Left forelimb (tissue), 1 donor: ENCODE measurements around the gene ZNF766.
"Not testable (repeated sequence)": the region's sequence is repeated elsewhere in the genome, so short reads cannot be mapped to it uniquely, and the experiment has no call there.

Experiments used
- DNase-seq: peaks from one replicate; pipeline ENCODE4 v3.0.0-alpha.2; 2018; ENCODE audit warnings: low spot score

ZNF766 gene

DNA sequence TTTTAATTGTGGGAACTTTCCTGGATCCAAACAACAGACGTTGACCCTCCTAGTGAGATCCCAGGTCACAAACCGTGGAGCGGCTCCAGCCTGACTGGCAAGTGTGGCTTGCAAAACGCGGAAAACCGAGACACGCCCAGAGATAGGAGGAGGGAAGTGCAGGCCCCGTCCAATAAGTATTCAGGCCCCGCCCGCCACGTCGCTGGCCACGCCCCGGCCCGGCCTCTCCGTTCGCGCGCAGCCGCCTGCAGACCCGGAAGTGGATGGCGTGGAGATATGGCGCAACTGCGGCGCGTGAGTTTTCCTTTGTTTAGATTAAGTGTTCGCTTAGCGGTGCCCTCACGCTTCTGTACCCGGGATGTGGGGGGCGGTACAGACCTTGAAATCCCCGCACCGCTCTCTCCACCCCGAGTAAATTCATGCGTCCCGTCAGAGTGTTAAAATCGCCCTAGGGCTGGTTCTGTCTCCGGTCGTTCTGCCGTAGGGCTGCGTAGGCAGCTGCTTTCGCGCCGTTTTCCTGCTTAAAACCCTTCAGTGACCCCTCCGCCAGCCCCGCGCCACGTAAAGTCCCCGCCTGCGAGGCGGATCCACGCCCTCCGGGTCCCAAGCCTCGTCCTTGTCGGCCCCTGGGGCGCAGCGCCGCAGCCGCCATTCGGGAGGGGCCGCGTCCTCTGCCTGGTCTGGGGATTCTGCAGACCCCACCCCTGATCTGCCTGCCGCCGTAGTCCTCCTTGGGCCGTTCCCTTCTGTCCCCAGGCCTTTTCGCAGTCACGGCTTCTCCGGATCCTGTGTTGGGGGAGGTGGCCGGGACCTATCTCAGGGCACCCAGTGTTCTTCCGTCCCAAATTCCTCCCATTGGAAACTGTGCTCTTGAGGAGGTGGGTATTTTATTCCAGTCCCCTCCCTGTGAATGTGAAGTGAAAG, at the start of gene ZNF766:
TSS of gene ZNF766 (plus strand) at position 250 of the 924 bp plus-strand sequence. CDS start at position 277, 27 bp downstream.
- DNase-seq, result peak; percentile 98

DNA sequence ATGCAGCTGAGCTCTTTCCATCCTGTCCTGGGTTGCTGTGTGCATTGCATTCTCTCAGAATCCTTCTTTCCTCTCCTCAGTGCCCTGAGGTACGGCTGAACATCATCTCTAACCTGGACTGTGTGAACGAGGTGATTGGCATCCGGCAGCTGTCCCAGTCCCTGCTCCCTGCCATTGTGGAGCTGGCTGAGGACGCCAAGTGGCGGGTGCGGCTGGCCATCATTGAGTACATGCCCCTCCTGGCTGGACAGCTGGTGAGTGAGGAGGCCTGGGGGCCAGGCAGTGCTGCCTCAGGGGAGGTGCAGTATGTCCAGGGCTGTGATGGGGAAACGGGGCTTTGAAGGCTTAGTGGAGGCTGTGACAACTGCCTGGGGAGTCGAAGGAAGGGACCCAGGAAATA, 49.8 kb upstream of the ZNF766 start:
- DNase-seq, result peak; percentile 68

DNA sequence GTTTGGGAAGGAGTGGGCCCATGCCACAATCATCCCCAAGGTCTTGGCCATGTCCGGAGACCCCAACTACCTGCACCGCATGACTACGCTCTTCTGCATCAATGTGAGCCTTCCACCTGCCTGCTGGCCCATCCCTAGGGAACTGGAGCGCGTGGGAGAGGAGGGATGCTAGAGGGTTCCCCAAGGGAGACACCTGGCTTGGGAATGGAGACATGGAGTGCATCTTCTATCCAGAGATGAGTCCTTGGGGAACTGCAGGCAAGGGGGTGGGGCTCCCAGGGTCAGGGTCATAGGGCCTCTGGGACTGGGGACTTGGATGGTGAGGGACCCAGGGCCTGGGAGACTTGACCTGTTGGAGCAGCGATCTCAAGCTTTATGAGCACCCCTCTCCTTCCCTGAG, 48.4 kb upstream of the ZNF766 start:
- no peak for DNase-seq

DNA sequence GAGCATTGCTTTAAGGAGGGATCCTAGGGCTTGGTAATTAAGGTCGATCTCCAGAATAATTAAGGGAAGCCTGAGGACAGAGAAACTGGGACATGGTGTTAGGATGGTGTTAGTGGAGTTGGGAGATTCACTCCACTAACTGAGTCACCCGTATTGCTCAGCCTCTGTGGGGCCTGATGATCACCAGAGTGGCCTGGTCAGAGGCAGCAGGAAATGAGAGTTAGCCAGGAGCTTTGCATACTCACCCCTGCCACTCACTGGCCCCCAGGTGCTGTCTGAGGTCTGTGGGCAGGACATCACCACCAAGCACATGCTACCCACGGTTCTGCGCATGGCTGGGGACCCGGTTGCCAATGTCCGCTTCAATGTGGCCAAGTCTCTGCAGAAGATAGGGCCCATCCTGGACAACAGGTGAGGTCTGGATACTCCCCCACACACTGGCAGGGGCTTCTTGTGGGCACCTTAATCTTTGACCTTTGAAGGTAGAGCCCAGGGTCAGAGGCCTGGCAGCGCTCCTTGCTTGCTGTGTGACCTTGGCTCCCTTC, 47.5 kb upstream of the ZNF766 start:
- DNase-seq, result no peak

DNA sequence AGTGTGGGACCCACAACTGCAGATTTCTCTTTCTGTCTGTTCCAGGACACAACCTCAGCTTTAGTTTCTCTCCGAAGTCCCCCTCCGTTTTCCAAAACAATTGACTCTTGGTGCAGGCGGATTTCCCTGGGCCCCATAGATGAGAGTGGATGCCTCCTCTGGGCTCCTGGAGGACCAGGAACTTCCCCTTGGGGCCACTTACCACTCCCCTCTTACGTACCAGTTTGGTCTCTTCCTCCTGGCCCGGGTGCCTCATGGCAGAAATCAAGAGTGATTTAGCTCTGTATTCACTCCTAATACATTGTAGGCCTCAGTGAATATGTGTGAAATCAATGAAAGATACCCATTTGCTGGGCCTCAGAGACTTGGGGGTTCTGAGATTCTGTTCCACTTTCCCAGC, 45.2 kb upstream of the ZNF766 start:
- DNase-seq, result no peak

DNA sequence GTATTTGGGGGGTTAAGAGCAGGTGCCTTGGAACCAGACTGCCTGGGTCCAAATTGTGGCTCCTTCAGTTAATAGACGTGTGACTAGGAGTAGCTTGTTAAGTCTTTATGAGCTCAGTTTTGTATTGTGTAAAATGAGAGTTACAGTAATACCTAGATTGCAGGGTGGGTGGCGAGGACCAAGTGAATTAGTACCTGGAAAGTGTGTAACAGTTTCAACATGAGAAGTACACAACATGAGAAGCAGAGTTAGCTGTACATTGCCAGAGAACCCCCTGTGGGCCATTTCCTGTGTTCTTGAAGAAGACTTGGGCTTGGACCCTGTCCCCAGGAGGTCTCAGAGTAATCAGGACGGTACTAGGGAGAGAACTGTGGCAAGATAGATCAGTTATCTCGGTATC, 42.7 kb upstream of the ZNF766 start:
- DNase-seq, result no peak

DNA sequence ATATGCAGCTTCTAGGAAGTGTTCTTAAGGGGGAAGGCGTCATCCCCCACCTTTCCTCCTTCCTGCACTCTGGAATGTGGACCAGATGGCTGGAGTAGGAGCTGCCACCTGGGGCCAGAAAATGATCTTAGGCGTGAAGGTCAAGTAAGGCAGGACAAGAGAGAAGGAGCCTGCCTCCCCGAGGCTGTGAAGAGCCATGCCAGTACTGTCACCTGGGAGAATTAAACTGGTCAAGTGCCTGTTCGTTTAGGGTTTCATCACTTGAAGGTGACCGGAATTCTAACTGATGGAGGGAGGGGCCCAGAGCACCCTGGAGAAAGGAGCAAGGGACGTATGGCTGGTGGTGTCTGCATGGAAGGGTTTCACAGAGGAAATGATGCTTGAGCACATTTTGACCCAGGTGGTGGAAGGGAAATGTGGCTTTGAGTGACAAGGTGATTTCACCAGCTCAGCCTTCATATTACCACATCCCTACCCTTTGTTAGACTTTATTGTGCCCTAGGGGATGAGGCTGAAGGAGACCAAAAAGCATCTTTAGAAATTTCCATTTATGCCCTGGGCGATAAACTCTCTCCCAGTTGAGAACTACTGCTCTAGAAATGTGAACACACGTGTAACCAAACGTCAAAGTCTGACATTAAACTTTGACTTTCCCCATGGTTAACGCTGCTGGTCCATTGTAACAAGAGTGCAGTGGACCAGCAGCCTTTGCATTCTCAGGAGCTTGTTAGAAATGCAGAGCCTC, 42.0 kb upstream of the ZNF766 start:
- DNase-seq, result no peak

DNA sequence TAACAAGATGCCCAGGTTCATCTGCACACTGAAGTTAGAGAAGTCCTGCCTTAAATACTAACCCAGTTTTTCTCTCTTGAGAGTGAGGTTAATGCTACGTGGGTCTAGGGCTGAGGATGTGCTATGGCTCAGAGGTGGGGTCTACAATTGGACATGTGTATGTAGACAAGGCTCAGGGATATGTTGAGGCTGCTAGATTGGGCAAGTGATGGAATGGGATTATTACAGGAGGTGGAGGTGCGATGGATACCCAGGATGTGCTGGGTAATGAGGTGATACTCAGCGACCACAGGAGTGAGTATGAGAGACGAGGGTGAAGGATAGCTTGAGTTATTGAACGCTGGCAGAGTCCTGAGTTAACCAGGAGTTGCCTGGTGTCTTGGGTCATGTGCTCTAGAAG, 41.4 kb upstream of the ZNF766 start:
- no peak for DNase-seq

DNA sequence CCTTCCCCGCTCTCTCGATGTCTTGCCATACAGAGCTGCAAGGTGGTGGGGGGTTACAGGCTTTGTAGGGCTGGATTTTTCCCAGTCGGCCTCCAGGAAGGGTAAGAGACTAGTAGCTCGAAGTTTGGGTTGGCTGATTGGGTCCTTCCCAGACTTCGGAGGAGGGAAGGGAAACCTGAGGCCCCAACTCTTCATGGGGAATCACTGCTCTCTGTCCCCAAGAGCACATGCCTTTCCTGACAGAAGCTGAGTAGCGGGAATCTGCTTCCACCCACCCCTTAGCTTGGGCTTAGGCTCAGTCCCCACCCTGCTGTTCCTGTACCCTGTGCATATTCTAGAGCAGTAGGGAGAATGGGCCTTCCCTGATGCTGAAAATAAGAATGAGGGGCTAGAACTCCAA, 39.9 kb upstream of the ZNF766 start:
- no peak for DNase-seq

DNA sequence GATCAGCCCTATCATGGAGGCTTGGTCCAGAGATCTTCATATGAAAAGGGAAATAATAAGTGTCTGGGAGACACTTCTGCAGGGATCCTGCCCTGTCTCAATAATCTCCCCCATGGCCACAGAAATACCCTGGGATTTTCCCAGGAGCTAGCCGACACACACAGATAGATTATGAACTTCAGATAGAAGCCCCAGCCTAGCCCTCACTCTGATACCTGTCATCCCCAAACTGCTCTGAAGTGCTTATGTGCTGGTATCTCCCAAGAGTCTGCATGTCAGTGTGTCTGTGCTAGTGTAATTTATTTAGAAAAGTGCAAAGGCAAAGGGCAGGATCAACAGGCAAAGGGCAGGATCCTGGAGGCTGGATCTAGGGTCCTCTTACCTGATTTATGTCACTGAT, 38.7 kb upstream of the ZNF766 start:
- no peak for DNase-seq

DNA sequence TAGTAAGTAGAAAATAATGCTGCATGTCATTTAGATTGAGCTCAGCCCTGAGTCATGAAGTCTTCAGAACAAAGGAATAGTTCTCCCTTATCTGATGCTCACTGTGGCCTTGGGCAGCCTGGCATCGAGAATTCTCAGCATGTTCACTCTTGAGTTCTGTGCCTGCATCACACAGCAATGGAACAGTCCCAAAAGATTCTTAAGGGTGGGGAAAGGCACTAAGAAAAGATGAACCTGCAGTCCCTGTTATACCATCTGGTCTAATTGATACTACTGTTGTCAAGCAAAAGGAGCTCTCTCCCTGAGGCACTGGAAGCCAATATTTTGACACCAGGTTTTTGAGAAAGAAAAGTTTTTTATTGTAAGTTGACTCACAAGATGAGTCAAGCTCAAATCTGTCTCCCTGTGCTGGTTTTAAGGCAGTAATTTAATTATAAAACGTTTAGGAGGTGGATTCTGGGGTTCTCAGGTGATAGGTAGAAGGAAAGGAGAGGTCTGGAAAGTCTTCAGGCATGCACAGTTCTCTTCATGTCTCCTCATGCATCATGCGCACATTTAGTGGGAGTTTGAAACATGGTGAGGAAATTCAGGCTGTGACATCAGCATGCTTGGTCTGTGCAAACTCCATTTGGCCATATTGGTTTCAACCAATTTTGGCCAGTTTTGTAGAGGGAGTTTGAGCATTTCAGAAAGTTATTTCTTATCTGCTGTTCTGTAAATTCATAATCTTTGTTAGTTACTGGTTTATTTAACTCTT, 38.1 kb upstream of the ZNF766 start:
- no peak for DNase-seq

DNA sequence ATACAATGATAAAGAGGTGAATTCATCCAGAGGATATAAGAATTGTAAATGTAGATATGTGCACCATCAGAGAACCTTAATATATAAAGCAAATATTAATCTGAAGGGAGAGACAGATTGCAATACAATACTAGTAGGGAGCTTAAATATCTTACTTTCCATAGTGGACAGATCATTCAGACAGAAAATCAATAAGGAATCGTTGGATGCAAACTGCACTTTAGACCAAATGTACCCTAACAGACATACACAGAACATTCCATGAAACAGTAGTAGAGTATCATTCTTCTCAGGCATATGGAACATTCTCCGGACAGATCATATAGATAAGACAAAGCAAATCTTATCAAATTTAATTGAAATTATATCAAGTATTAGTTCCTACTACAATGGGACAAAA, 35.0 kb upstream of the ZNF766 start:
- no peak for DNase-seq

DNA sequence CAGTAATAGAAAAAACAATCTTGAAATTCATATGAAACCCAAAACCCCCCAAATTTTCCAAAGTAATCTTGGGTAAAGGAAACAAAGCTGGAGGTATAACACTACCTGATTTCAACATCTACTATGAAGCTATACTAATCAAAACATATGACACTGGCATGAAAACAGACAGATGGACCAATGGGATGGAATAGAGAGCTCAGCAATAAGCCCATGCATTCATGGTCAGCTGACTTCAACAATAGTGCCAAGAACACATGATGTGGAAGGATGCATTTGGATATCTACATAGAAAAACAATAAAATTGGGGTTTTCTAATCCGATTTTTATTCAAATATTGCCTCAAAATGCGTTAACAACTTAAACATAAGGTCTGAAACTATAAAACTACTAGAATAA, 32.2 kb upstream of the ZNF766 start:
- no peak for DNase-seq

DNA sequence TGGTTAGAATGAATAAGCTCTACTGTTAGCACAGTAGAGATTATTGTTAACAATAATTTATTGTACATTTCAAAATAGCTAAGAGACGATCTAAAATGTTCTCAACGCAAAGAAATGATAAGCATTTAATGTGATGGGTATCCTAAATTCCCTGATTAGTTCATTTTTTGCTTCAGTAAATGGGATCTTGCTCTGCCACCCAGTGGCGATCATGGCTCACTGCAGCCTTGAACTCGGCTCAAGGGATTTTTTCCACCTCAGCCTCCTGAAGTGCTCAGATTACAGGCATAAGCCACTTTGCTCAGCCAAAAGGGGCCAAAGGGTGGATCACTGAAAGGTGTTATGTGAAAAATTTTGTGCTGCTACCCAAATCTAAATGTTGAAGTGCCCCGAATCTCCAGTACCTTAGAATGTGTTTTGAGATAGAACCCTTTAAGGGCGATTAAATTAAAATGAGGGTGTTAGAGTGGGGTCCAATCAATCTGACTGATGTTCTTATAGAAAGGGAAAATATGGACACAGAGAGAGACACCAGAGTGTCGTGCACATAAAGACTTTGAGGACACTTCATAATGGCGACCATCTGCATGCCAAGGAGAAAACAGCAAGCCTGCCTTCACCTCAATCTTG, 31.5 kb upstream of the ZNF766 start:
- DNase-seq, result no peak

DNA sequence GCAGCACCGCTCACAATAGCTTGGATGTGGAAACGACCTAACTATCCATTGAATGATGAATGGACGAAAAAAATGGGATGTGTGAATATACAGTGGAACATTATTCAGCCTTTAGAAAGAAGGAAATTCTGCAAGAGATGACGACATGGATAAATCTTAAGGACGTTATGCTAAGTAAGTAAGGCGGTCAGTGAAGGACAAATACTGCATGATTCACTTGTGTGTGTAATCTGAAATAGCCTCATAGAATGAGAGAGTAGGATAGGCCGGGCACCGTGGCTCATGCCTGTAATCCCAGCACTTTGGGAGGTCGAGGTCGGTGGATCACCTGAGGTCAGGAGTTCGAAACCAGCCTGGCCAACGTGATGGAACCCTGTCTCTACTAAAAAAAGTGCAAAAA, 25.4 kb upstream of the ZNF766 start:
- DNase-seq, result no peak

DNA sequence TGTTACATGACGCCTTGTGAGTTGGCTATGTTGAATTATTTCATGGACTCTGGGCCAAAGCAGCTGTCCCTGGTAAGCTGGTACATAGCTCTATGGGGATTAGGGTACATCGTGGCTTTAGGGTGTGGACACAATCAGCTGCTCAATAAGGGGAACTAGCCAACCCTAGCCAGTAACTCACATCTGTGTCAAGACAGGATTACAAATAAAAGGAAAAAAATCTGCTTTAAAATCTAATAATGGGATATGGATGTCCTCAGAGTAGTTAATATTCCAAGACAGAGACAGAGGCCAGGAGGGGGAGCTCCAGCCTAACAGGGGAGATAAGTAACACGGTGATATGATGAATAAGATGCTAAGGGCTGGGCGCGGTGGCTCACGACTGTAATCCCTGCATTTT, 21.1 kb upstream of the ZNF766 start:
- no peak for DNase-seq

DNA sequence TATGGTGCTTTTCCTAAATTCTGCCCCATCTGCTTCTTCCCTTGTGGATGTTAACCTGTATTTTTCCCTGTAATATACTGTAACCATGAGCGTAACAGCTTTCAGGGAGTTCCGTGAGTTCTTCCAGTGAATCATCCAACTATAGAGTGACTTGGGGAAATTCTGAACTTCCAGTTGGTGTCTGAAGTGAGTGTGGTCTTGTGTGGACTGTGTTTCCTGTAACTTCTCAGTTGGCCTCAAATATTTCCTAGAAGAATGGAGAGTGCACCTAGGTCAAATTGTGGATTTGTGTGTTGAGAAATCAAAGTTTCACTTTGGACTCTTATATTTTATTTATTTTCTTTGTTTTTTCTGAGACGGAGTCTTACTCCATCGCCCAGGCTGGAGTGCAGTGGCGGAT, 11.0 kb upstream of the ZNF766 start:
- DNase-seq, result no peak

DNA sequence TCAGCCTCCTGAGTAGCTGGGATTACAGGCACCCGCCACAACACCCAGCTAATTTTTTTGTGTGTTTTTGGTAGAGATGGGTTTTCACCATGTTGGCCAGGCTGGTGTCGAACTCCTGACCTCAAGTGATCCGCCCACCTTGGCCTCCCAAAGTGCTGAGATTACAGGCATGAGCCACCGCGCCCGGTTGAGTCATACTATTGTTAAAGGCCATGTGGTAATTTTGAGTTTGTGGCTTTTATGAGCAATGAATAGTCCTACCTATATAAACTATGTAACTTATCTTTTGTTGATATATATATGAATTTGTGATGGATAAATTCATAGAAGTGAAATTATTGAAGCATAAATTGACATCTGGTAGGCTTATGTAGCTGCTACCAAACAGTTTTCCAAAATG, 3.8 kb upstream of the ZNF766 start:
- not testable (repeated sequence) for DNase-seq

DNA sequence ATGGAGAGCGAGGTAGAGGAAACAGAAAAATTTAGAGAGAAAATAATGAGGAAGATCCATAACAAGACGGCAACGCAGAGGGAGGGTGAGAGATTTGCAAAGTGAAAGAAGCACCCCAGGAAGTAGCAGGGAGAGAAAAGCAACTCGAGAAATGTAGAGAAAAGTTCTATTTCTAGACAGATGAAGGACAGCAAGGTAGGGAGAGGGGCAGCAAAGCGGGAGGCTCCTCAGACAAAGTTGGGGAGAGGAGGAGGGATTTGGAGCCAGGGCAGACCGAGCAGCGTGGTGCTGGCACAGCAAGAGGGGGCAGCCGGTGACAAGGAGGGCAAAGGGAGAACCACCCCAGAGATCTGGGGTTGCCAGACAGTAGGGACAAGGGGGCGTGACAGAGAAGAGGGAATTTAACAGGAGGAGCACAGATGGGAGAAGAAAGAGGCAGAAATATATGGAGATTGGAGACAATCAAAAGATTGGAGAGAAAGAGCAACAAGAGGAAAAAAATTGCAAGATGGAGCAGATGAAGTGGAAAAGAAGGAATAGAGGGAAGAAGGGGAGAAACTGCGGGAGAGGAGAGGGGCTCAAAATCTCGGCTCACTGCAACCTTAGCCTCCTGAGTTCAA, 989 bp downstream of the ZNF766 start:
- peak; percentile 67 for DNase-seq

DNA sequence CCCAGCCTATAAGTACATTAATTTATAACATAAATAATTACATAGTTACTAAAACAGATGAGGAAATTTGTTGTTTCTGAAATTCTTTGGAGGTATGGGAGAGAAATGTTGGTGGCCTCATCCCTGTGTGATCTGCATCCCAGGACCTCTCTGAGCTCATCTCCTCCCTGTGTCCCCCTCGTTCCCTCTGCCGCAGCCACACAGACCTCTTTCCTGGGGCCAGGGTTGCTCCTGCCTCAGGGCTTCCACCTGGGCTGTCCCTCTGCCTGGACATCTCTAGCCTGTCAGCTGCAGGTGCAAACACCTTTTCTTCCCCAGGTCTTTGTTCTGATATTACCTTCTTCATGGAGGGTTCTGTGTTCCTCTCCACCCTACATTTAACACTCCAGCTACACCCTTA, 3.9 kb downstream of the ZNF766 start:
- no peak for DNase-seq

DNA sequence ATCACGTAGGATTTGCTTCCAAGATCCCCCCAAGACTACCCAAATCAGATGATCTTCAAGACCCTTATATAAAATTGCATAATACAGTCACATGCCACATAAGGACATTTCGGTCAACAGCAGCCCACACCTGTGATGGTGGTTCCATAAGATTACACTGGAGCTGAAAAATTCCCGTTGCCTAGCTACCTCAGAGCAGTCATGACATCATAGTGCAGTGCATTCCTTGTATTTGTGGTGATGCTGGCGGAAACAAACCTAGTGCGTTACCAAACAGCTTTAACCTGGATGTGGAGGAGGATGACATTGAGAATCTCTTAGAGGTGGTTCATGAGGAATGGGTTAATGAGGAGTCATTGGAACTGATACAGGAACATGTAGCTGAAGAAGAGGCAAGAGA, 4.8 kb downstream of the ZNF766 start:
- DNase-seq, result no peak
